GM12878 (cell line): ENCODE measurements around the gene INHBE.
"Not testable (repeated sequence)": the region's sequence is repeated elsewhere in the genome, so short reads cannot be mapped to it uniquely, and the experiment has no call there.

Source experiments
- BRCA1 ChIP-seq: IDR thresholded peaks from 2 replicates; pipeline ENCODE4 v1.6.1; 2011; ENCODE audit warnings: low read depth, low read length, improper control_type of control experiment
- JUND ChIP-seq: IDR thresholded peaks from 2 replicates; pipeline ENCODE4 v1.6.1; 2012; ENCODE audit warnings: low read depth, mild to moderate bottlenecking, low read length, improper control_type of control experiment, moderate library complexity
- NRF1 ChIP-seq: conservative IDR thresholded peaks from 2 replicates; pipeline ENCODE4 v1.6.1; 2011; ENCODE audit warnings: mild to moderate bottlenecking, low read depth, low read length, improper control_type of control experiment
- POLR2AphosphoS5 ChIP-seq: IDR thresholded peaks from 2 replicates; pipeline ENCODE4 v1.6.1; 2011; ENCODE audit warnings: mild to moderate bottlenecking, low read length, inconsistent platforms
- SUZ12 ChIP-seq: fragments of 200-600 bp; sonication (generic); IDR thresholded peaks from one replicate; pipeline ENCODE4 v1.6.1; 2018; ENCODE audit warnings: antibody characterized with exemption, mild to moderate bottlenecking; ENCODE audit not compliant: unreplicated experiment
- TAF1 ChIP-seq: IDR thresholded peaks from 2 replicates; pipeline ENCODE4 v1.6.1; 2011; ENCODE audit warnings: mild to moderate bottlenecking, low read depth, low read length, borderline replicate concordance
- ZNF384 ChIP-seq: IDR thresholded peaks from 2 replicates; pipeline ENCODE4 v1.6.1; 2012; ENCODE audit warnings: low read depth, mild to moderate bottlenecking, low read length, improper control_type of control experiment, borderline replicate concordance
- TF ChIP-seq, protein P1 (sequence below), 3 experiments: IDR thresholded peaks in 2 of 3; conservative IDR thresholded peaks in 1 of 3; 2 replicates each; pipeline ENCODE4 v1.5.1; 2011; ENCODE audit warnings: low read depth in 3 of 3, low read length in 3 of 3, mild to moderate bottlenecking in 3 of 3, control low read depth in 2 of 3, moderate library complexity in 2 of 3, inconsistent platforms in 1 of 3, mixed read lengths in 1 of 3; ENCODE audit not compliant: control insufficient read depth in 2 of 3, insufficient read depth in 1 of 3; ENCODE audit errors: extremely low read depth in 1 of 3

GRCh38 chr12:57414160-57414559, 40.9 kb upstream of the INHBE start:
- TF ChIP-seq, protein P1, sequence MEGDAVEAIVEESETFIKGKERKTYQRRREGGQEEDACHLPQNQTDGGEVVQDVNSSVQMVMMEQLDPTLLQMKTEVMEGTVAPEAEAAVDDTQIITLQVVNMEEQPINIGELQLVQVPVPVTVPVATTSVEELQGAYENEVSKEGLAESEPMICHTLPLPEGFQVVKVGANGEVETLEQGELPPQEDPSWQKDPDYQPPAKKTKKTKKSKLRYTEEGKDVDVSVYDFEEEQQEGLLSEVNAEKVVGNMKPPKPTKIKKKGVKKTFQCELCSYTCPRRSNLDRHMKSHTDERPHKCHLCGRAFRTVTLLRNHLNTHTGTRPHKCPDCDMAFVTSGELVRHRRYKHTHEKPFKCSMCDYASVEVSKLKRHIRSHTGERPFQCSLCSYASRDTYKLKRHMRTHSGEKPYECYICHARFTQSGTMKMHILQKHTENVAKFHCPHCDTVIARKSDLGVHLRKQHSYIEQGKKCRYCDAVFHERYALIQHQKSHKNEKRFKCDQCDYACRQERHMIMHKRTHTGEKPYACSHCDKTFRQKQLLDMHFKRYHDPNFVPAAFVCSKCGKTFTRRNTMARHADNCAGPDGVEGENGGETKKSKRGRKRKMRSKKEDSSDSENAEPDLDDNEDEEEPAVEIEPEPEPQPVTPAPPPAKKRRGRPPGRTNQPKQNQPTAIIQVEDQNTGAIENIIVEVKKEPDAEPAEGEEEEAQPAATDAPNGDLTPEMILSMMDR (IDR thresholded peaks at IDR 0.05 in 2 of 3, conservative IDR thresholded peaks at IDR 0.05 in 1 of 3; ENCODE audit: control insufficient read depth in 2 of 3, extremely low read depth in 1 of 3, insufficient read depth in 1 of 3, low read depth in 3 of 3, low read length in 3 of 3), result not testable (repeated sequence)
- TF ChIP-seq BRCA1, NRF1, ZNF384, TAF1, JUND, POLR2AphosphoS5, SUZ12: not testable (repeated sequence)
